Endothelial cell of umbilical vein (primary cell): ENCODE measurements around the gene SRRM3.
"Not testable (repeated sequence)": the region's sequence is repeated elsewhere in the genome, so short reads cannot be mapped to it uniquely, and the experiment has no call there.

Experiments
- EZH2 ChIP-seq: IDR thresholded peaks from 2 replicates; pipeline ENCODE4 v1.6.1; 2012; ENCODE audit warnings: borderline replicate concordance, low read depth, mild to moderate bottlenecking, moderate library complexity, low read length, inconsistent platforms; ENCODE audit not compliant: severe bottlenecking
- FOS ChIP-seq: IDR thresholded peaks from 2 replicates; pipeline ENCODE4 v1.6.1; 2011; ENCODE audit warnings: mild to moderate bottlenecking, low read length, moderate library complexity, borderline replicate concordance; ENCODE audit not compliant: insufficient read depth
- MYC ChIP-seq: IDR thresholded peaks from one replicate; pipeline ENCODE4 v1.6.1; 2011; ENCODE audit warnings: mild to moderate bottlenecking, low read depth, low read length
- POLR2A ChIP-seq: IDR thresholded peaks from 2 replicates; pipeline ENCODE4 v1.6.1; 2012; ENCODE audit warnings: low read depth, mild to moderate bottlenecking, control low read depth, low read length
- TF ChIP-seq, protein P1 (sequence below), 2 donors: IDR thresholded peaks; 1 replicate in 1 of 2; 2 replicates in 1 of 2; pipeline ENCODE4 v1.5.1; 2011; ENCODE audit warnings: low read length in 2 of 2, mild to moderate bottlenecking in 2 of 2, moderate library complexity in 2 of 2, control low read depth in 1 of 2, inconsistent platforms in 1 of 2, low read depth in 1 of 2; ENCODE audit not compliant: insufficient read depth in 1 of 2; ENCODE audit errors: extremely low read depth in 1 of 2

DNA sequence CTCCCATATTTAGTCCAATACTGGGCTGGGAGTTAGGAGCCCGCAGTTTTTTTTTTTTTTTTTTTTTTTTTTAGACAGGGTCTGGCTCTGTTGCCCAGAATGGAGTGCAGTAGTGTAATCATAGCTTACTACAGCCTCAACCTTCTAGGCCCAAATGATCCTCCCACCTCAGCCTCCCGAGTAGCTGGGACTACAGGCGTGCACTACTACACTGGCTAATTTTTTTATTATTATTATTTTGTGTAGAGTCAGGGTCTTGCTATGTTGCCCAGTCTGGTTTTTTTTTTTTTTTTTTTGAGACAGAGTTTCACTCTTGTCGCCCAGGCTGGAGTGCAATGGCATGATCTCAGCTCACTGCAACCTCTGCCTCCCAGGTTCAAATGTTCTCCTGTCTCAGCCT is 13.7 kb downstream of the SRRM3 start:
- not testable (repeated sequence) for TF ChIP-seq FOS, POLR2A, EZH2, MYC
- TF ChIP-seq, protein P1, sequence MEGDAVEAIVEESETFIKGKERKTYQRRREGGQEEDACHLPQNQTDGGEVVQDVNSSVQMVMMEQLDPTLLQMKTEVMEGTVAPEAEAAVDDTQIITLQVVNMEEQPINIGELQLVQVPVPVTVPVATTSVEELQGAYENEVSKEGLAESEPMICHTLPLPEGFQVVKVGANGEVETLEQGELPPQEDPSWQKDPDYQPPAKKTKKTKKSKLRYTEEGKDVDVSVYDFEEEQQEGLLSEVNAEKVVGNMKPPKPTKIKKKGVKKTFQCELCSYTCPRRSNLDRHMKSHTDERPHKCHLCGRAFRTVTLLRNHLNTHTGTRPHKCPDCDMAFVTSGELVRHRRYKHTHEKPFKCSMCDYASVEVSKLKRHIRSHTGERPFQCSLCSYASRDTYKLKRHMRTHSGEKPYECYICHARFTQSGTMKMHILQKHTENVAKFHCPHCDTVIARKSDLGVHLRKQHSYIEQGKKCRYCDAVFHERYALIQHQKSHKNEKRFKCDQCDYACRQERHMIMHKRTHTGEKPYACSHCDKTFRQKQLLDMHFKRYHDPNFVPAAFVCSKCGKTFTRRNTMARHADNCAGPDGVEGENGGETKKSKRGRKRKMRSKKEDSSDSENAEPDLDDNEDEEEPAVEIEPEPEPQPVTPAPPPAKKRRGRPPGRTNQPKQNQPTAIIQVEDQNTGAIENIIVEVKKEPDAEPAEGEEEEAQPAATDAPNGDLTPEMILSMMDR (IDR thresholded peaks at IDR 0.05; ENCODE audit: extremely low read depth in 1 of 2, insufficient read depth in 1 of 2, low read depth in 1 of 2, low read length in 2 of 2), result not testable (repeated sequence)
